Activated T-helper 17 cell treated with anti-CD3 and anti-CD28 coated beads, Interleukin-2, amount 50 U/mL, for 72 hours (primary cell): Measurements from ENCODE around the gene RALA. TPM values are rescaled to one million over a fixed set of nuclear protein-coding genes. Genes with fewer than 3 reads are reported as not detected.
"Not testable (repeated sequence)": the region's sequence is repeated elsewhere in the genome, so short reads cannot be mapped to it uniquely, and the experiment has no call there.

ENCODE experiments used
- ATAC-seq: fragments of 150-1000 bp; cut with Tn5 transposase; replicated peaks from 2 replicates; pipeline ENCODE4 v1.10.0; 2021; ENCODE audit warnings: mild to moderate bottlenecking, moderate library complexity
- H3K27ac Mint-ChIP-seq: one replicate; pipeline ENCODE4 v1.8.0; 2022; ENCODE audit warnings: mixed read lengths
- H3K27me3 Mint-ChIP-seq: one replicate; pipeline ENCODE4 v1.8.0; 2022; ENCODE audit warnings: mixed read lengths
- H3K36me3 Mint-ChIP-seq: one replicate; pipeline ENCODE4 v1.8.0; 2022; ENCODE audit warnings: low read depth, mild to moderate bottlenecking, mixed read lengths
- H3K4me1 Mint-ChIP-seq: one replicate; pipeline ENCODE4 v1.8.0; 2022; ENCODE audit warnings: mixed read lengths
- H3K4me3 Mint-ChIP-seq: one replicate; pipeline ENCODE4 v1.8.0; 2022; ENCODE audit warnings: mild to moderate bottlenecking, mixed read lengths
- H3K9me3 Mint-ChIP-seq: one replicate; pipeline ENCODE4 v1.8.0; 2022; ENCODE audit warnings: mixed read lengths
- total RNA-seq, 2 donors: library from RNA; stranded (reverse); gene quantifications; one replicate each; pipeline ENCODE4 v1.2.3, GENCODE V29; 2022

Gene RALA
- total RNA-seq, 2 donors from 2014 or later: 21.6 to 27.9 TPM

GRCh38 chr7:39673868-39674267, 50.5 kb downstream of the RALA start:
- H3K36me3 Mint-ChIP-seq: peaks cover 9% of the 10 kb centered on the region
- H3K9me3 Mint-ChIP-seq: no peaks in the 10 kb centered on the region
- no peak overlapping the region for H3K27ac Mint-ChIP-seq
- no peak overlapping the region for H3K4me3 Mint-ChIP-seq
- no peak for ATAC-seq
- no peaks in the 10 kb centered on the region for H3K27me3 Mint-ChIP-seq
- H3K4me1 Mint-ChIP-seq: no peaks in the 10 kb centered on the region

DNA sequence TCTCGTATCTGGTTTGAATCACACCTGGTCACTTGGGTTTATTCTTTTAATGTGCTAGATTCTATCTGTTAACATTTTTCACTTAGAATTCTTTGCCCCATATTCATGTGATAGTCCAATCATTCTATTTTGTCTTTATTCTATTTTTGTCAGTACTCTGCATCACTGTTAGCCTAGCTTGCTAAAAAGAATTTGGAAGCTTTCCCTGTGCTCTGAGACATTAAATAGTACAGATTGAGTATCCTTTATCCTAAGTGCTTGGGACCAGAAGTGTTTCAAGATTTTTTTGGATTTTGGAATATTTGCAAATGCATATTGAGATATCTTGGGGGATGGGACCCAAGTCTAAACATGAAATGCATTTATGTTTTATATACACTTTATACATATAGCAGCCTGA, 51.0 kb downstream of the RALA start:
- Mint-ChIP-seq H3K27ac (no peak overlapping the region), H3K36me3 (peaks cover 9% of the 10 kb centered on the region), H3K4me3 (no peak overlapping the region), H3K9me3 (no peaks in the 10 kb centered on the region), H3K4me1 (no peaks in the 10 kb centered on the region), H3K27me3 (no peaks in the 10 kb centered on the region)
- no peak for ATAC-seq

- no peaks in the 10 kb centered on the region for H3K27me3 Mint-ChIP-seq
- no peaks in the 10 kb centered on the region for H3K9me3 Mint-ChIP-seq
- peaks cover 6% of the 10 kb centered on the region for H3K4me1 Mint-ChIP-seq
- no peak overlapping the region for H3K4me3 Mint-ChIP-seq
- peaks cover 9% of the 10 kb centered on the region for H3K36me3 Mint-ChIP-seq
- no peak for ATAC-seq
- no peak overlapping the region for H3K27ac Mint-ChIP-seq
Measured at GRCh38 chr7:39676346-39676745, 53.0 kb downstream of the RALA start.

GRCh38 chr7:39678930-39679709, 55.7 kb downstream of the RALA start:
- Mint-ChIP-seq H3K4me3 (no peak overlapping the region), H3K9me3 (no peaks in the 10 kb centered on the region), H3K4me1 (peaks cover 19% of the 10 kb centered on the region), H3K36me3 (peaks cover 9% of the 10 kb centered on the region), H3K27me3 (no peaks in the 10 kb centered on the region), H3K27ac (no peak overlapping the region)
- ATAC-seq: no peak

- H3K4me3 Mint-ChIP-seq, H3K9me3 Mint-ChIP-seq, H3K27ac Mint-ChIP-seq, ATAC-seq, H3K36me3 Mint-ChIP-seq, H3K27me3 Mint-ChIP-seq: not testable (repeated sequence)
- H3K4me1 Mint-ChIP-seq: peaks cover 20% of the 10 kb centered on the region
Measured at GRCh38 chr7:39679874-39680273, 56.5 kb downstream of the RALA start.

- H3K4me3 Mint-ChIP-seq: no peak overlapping the region
- ATAC-seq: no peak
- no peaks in the 10 kb centered on the region for H3K27me3 Mint-ChIP-seq
- no peaks in the 10 kb centered on the region for H3K9me3 Mint-ChIP-seq
- H3K27ac Mint-ChIP-seq: peak overlapping the region; percentile 42
- H3K4me1 Mint-ChIP-seq: peaks cover 31% of the 10 kb centered on the region
- H3K36me3 Mint-ChIP-seq: peaks cover 7% of the 10 kb centered on the region
Measured at GRCh38 chr7:39681887-39682441, 58.6 kb downstream of the RALA start.

DNA sequence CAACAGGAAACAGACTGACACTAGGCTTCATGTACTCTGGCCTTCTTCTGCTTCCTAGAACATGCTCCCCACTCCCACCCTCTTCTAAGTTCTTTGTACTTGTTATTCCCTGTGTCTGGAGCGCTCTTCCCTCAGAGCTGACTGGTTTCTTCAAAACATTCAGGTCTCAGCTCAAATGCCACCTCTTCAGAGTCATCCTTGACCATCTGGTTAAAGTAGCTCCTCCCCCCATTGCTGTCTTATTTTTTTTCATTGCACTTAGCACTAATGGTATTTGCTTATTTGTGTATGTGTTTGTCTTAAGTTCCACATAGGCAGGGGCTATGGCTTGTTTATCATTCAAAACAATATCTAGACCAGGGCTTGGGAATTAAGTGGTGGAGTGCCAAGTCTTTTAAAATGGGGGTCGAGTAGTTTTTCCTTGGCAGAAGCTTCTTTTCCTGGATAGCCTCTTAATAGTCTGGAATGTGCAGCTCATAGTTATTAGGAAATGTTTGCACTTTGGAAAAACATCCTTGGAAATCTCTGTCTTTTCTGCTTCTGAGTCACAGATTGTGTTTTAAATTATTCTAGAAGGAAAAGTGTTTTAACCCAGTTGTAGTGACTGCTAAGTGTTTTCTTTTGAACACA, 60.0 kb downstream of the RALA start:
- no peaks in the 10 kb centered on the region for H3K9me3 Mint-ChIP-seq
- peaks cover 19% of the 10 kb centered on the region for H3K36me3 Mint-ChIP-seq
- no peaks in the 10 kb centered on the region for H3K27me3 Mint-ChIP-seq
- H3K4me1 Mint-ChIP-seq: peaks cover 31% of the 10 kb centered on the region
- H3K4me3 Mint-ChIP-seq: no peak overlapping the region
- ATAC-seq: no peak
- peak overlapping the region; percentile 27 for H3K27ac Mint-ChIP-seq

GRCh38 chr7:39686261-39686924, 63.0 kb downstream of the RALA start:
- H3K27ac Mint-ChIP-seq: peak overlapping the region; percentile 82
- H3K27me3 Mint-ChIP-seq: no peaks in the 10 kb centered on the region
- ATAC-seq: peak; percentile 88
- no peak overlapping the region for H3K4me3 Mint-ChIP-seq
- peaks cover 49% of the 10 kb centered on the region for H3K36me3 Mint-ChIP-seq
- H3K4me1 Mint-ChIP-seq: peaks cover 25% of the 10 kb centered on the region
- H3K9me3 Mint-ChIP-seq: no peaks in the 10 kb centered on the region

GRCh38 chr7:39688611-39689480, 65.5 kb downstream of the RALA start:
- Mint-ChIP-seq H3K27me3 (no peaks in the 10 kb centered on the region), H3K4me3 (no peak overlapping the region), H3K4me1 (peaks cover 12% of the 10 kb centered on the region), H3K9me3 (no peaks in the 10 kb centered on the region), H3K27ac (no peak overlapping the region), H3K36me3 (peaks cover 71% of the 10 kb centered on the region)
- ATAC-seq: no peak

DNA sequence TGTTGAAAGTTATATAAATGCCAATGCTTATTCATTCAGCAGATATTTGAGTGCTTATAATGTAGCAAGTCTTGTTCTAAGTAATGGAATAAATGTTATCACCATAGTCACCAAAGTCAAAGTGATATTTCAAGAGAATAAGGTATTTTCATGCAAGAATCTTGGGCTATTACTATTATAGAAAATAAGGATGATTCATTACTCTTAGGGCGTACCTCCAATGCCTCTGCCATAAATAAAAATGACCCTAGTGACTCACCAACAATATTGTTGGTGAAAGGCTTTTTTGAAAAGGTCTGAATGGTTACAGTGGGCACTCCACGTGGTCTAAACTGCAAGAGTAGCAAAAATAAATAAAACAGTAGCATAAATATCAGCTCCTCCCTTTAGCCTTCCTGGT, 68.4 kb downstream of the RALA start:
- H3K36me3 Mint-ChIP-seq: peaks cover 93% of the 10 kb centered on the region
- H3K4me3 Mint-ChIP-seq: no peak overlapping the region
- H3K4me1 Mint-ChIP-seq: no peaks in the 10 kb centered on the region
- no peaks in the 10 kb centered on the region for H3K9me3 Mint-ChIP-seq
- H3K27ac Mint-ChIP-seq: no peak overlapping the region
- H3K27me3 Mint-ChIP-seq: no peaks in the 10 kb centered on the region
- no peak for ATAC-seq

DNA sequence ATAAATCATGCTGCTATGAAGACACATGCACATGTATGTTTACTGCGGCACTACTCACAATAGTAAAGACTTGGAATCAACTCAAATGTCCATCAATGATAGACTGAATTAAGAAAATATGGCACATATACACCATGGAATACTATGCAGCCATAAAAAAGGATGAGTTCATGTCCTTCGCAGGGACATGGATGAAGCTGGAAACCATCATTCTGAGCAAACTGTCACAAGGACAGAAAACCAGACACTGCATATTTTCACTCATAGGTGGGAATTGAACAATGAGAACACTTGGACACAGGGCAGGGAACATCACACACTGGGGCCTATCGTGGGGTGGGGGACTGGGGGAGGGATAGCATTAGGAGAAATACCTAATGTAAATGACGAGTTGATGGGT, 69.7 kb downstream of the RALA start:
- H3K36me3 Mint-ChIP-seq: peaks cover 94% of the 10 kb centered on the region
- H3K9me3 Mint-ChIP-seq, H3K4me3 Mint-ChIP-seq, ATAC-seq, H3K27me3 Mint-ChIP-seq, H3K27ac Mint-ChIP-seq, H3K4me1 Mint-ChIP-seq: not testable (repeated sequence)

GRCh38 chr7:39693812-39694211, 70.4 kb downstream of the RALA start:
- H3K4me3 Mint-ChIP-seq: no peak overlapping the region
- H3K9me3 Mint-ChIP-seq: no peaks in the 10 kb centered on the region
- no peaks in the 10 kb centered on the region for H3K4me1 Mint-ChIP-seq
- peak; percentile 29 for ATAC-seq
- no peaks in the 10 kb centered on the region for H3K27me3 Mint-ChIP-seq
- no peak overlapping the region for H3K27ac Mint-ChIP-seq
- peaks cover 95% of the 10 kb centered on the region for H3K36me3 Mint-ChIP-seq

DNA sequence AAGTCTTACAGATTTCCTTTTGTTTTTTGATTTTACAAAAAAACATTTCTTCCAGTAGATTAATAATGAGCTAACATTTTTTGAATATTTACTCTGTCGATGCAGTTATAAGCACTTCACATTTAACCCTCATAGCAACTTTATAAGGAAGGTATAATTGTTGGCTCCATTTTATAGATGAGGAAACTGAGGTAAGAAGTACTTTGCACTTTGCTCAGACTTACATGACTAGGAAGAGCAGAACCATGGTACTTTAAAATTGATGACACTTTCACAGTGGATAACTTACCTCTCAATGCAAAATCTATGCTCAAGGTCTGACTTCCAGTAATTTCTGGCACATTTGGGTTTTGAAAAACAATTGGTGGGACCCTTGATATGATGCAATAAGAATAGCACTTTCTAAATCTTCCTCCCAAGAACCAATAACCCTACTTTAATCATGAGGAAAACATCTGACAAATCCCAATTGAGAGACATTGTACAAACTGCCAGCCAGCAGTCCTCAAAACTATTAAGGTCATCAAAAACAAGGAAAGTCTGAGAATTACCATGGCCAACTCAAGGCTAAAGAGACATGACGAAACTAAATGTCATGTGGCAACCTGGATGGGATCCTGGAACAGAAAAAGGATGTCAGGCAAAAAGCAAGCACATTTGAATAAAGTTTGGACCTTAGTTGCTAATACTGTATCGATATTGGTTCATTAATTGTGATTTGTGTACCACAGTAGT, 72.6 kb downstream of the RALA start:
- Mint-ChIP-seq H3K4me3 (no peak overlapping the region), H3K9me3 (no peaks in the 10 kb centered on the region), H3K27me3 (no peaks in the 10 kb centered on the region), H3K4me1 (no peaks in the 10 kb centered on the region), H3K36me3 (peaks cover 96% of the 10 kb centered on the region), H3K27ac (no peak overlapping the region)
- ATAC-seq: no peak
